HG03457 (cell line): ENCODE measurements around the gene VAPA.

Experiments
- ATAC-seq: cut with Tn5 transposase; IDR thresholded peaks from one replicate; pipeline ENCODE4 v1.9.1; 2021; ENCODE audit warnings: moderate number of reproducible peaks; ENCODE audit not compliant: unreplicated experiment

VAPA gene

GRCh38 chr18:9994701-9995235 is 81.0 kb downstream of the VAPA start:
- no peak for ATAC-seq

- ATAC-seq: no peak
Measured at GRCh38 chr18:9995631-9996030, 81.8 kb downstream of the VAPA start.

- no peak for ATAC-seq
Measured at GRCh38 chr18:9996094-9996493, 82.3 kb downstream of the VAPA start.

GRCh38 chr18:9997711-9998110 is 83.9 kb downstream of the VAPA start:
- no peak for ATAC-seq

GRCh38 chr18:9998330-9998729 is 84.5 kb downstream of the VAPA start:
- ATAC-seq: no peak

- ATAC-seq: no peak
Measured at GRCh38 chr18:10002280-10002679, 88.5 kb downstream of the VAPA start.

GRCh38 chr18:10003281-10003680 is 89.5 kb downstream of the VAPA start:
- ATAC-seq: no peak

- ATAC-seq: no peak
Measured at GRCh38 chr18:10003866-10004265, 90.0 kb downstream of the VAPA start.

- ATAC-seq: no peak
Measured at GRCh38 chr18:10006311-10006893, 92.6 kb downstream of the VAPA start.

- no peak for ATAC-seq
Measured at GRCh38 chr18:10008006-10008647, 94.3 kb downstream of the VAPA start.
